Ammon's horn (tissue), 1 donor: ENCODE data around the gene POU2F2.
"Not testable (repeated sequence)": the region's sequence is repeated elsewhere in the genome, so short reads cannot be mapped to it uniquely, and the experiment has no call there.

Experiments used
- DNase-seq: peaks from one replicate; pipeline ENCODE4 v3.0.0-alpha.2; 2016; ENCODE audit warnings: low spot score

Gene POU2F2

DNA sequence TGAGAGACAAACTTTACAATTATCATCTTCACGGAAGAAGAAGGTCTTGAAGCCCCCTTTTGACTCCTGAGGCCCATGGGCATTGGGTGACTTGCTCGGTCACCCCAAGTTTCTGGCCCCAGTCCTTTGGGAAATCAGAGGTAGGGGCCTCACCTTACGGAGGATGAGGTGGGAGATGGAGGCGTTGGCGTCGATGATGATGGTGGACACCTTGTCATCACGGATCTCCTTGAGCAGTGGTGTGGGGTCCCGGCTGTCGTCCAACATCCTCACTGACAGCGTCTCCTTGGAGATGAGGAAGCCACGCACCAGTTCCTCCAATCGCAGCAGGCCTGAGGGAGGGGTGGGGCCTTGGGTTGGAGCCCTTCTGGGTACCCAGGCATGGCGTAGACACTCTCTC, 73.0 kb downstream of the POU2F2 start:
- DNase-seq, result no peak

DNA sequence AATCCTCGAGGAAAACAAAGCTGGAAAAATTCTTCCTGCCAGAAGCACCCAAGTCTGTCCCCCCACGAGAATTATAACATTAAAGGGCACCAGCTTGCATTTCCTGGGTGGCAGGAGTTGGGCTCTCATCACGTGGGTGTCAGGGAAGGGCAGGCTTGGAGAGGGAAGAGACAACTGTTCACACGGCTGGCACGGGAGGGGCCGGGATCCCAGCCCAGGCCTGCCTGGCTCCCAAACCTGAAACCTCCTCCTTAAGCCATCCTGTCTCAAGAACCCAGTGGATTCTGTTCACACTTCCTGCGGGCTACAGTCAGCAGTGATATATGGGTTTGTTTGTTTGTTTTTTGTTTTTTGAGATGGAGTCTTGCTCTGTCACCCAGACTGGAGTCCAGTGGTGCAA, 74.4 kb downstream of the POU2F2 start:
- DNase-seq, result no peak

DNA sequence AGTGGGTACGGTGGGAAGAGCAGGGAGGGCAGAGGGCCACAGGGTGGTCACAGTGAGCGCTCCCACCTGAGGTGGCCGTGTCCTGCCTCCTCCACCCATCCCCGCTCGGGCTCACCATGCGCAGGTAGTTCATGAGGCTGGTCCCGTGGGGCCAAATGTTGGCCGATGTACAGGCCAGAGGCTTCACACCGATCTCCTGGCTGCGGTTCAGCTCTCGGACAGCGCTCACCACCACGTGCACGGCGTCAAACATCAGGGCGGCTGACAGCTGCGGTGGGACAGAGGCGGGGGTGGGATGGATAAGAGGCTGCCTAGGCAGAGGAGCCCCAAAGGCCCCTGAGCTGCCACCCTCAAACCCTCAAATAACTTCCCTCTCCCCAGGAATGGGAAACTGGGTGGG, 78.0 kb downstream of the POU2F2 start:
- DNase-seq, result no peak

DNA sequence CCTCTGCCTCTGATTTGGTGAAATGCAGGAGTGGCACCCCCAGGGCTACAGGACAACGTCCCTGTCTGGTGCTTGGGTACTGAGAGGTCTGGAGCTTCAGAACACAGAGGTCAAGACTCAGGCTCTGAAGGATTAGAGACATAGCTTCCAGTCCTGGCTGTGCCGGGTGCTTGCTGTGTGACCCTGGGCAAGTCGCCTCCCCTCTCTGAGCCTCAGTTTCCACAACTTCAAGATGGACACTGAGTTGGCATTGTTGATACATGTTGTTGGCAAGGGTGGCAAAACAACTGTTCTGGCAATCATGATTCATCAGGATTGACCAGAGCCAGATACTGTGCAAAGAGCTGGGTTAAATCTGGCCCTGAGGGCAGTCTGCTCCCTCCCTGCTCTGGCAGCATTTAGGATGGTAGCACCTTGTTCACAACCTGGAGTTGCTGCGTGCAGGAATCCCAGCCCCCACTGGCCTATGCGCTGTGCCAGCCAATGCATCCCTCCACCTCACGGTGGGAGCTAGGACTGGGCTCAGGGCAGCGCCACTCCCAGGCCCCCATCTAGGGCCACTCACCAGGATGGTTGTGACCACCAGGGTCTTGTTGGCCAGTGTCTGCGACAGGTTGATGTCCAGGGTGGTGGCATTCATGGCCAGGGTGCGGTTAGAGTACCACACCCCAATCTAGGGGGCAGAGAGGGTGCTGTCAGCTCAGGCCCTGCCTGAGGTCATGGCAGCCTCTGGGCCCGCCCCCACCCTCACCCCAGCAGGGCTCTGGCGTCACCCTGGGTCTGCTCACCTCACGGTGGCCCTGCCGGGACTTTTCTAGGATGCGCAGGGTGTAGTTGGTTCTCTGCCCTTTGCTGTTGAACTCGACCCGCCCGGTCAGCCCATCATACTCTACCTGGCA, 79.0 kb downstream of the POU2F2 start:
- no peak for DNase-seq

DNA sequence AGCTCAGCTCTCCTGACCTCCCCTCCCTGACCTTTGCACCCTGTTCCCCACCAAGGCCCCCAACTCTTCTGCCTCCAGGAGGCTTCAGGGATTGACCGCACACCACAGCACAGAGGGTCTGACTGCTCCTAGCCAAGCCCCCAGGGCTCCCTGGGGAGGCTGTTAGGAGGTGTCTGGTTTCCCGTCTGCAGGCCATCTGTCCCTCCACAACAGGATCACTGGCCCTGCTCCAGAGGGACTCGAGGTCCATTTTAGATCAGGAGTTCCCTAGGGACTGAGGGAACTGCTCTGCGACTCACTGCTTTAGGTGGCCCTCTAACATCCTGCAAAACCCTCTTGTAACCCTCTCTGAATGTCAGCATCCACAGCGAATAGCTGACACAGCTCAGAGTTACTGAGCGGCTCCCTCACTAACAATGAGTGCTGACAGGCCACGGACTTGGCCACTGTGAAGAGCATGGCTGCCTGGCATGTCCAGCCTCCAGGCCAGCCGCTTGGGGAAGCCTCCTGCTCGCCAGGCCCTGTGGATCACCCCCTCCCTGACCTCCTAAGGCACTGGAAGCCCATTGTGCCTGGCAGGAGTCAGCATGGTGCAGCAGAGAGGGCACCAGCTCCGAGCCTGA, 79.9 kb downstream of the POU2F2 start:
- no peak for DNase-seq

DNA sequence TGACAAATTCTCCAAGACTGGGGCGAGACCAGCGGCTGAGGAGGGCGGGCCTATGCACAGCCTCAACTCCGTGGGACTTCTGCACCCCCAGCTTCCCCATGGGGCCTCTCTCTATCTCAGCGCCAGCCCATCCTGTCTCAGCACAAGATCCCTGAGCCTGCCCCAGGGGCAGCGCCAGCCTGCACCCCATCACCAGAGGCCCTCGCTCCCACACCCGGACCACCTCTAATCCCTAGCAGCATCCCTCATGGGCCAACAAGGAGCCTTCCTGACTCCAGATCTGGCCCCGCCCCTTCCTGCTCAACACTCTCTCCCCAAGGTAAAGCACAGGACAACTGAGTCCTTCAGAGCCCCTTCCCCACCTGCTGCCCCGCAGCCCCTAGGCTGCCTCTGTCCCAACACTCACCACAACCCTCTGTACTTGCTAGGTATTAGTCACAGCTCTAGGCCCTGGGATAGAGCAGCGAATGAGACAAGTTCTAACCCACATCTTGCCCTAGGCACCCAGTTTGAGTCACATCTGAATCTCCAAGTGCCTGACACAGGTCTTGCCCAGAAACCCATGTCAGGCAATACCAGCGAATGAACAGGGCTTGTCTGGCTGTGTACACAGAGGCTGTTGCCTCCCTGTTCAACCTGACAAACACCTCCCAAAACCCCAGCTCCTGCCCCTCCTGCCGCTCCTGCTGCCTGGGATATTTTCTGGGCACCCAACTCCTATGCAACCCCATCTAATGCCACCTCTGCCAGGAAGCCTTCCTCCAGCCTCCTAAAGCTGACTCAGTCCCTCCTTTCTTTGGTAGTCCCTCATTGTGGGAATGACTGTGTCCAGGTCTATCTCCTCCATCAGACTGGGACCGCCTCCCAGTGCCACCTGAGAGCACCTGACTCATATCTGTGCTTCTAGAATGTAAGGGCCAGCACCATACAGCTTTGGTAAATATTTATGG, 80.8 kb downstream of the POU2F2 start:
- no peak for DNase-seq

DNA sequence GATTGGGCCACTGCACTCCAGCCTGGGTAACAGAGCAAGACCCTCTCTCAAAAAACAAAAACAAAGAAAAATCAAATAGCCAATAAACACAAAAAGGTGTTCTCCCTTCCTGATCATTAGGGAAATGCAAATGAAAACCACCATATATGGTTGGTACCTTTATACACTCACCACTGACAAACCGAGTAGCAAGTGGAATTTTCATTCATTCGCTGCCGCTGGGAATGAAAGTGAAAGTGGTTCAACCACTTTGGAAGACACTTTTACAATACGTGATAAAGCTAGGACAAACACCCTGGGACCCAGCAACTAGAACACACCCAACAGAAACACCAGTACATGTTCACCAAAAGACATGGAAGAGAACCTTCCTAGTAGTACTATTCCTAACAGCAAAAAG, 83.3 kb downstream of the POU2F2 start:
- no peak for DNase-seq

DNA sequence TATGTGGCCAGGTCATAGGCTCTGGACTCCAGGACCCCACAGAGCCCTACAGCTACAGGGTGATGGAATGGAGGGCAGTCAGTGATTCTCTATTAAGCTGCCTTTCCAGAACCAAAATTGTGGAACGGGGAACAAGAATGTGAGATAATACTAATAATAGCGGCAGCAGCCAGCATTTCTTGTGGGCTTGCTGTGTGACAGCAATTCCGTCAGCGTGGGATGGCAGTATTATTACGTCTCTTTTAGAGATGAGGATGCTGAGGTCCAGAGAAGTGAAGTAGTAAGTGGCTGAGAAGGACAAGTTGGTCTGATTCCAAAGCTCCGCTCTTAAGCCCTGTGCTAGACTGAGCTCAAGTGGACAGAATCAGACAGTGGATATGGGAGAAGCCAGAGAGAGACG, 86.7 kb downstream of the POU2F2 start:
- no peak for DNase-seq

DNA sequence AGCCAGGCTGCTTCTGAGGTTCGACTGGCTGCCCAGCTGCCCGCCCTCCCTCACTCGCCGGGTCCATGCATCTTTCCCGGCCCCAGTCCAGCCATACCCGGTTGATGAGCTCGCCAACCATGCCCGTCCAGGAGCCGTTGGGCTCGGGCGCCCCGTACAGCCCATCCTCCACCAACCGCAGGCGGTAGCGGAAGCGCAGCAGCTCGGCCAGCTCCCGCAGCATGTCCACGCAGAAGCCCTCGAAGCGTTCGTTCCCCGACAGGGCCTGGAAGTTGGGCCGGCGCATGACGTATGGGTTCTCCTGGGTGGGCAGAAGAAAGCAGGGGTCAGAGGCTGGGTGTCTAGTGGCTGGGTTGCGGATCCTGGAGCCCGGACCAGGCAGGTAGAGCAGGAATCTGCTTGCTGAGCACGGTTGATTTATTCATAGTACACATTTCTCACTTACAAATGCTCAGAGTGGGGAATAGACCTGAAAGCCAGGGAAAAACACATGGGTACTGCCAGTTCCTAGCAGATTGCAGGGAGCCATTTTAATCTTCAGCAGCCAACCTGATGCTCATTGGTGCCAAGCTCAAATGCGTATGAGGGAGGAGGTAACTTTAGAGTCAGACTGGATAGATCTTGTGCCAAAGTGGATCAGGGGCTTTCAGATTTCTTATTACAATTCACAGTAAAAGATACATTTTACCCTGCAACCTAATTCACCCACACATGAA, 89.6 kb downstream of the POU2F2 start:
- peak; percentile 73 for DNase-seq

DNA sequence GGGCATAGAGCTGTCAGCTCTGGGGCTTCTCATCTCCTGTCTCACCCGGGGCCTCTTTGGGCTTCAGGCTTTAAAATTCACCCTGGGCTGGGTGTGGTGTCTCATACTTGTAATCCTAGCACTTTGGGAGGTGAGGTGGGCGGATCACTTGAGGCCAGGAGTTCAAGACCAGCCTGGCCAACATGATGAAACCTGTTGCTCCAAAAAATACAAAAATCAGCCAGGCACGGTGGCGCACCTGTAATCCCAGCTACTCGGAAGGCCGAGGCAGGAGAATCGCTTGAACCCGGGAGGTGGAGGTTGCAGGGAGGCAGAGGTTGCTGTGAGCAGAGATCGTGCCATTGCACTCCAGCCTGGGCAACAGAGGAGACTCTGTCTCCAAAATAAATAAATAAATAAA, 91.8 kb downstream of the POU2F2 start:
- not testable (repeated sequence) for DNase-seq

DNA sequence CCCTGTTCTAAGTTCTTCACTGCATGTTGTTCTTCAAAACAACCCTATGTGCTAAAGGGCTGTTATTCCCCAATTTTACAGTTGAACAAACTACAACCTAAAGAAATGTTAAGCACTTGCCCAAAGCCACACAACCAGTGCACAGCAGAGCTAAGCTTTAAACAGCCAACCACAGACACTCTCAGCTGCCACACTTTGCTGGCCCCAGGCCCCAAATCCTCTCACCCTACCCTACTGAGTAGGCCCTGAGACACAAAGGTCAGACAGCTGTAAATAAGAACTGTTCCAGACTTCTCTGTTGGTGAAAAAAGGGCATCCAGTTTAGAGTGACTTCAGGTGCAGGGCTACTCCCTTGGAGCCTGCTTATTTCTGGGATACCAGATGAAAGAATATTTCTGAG, 92.2 kb downstream of the POU2F2 start:
- DNase-seq, result no peak

DNA sequence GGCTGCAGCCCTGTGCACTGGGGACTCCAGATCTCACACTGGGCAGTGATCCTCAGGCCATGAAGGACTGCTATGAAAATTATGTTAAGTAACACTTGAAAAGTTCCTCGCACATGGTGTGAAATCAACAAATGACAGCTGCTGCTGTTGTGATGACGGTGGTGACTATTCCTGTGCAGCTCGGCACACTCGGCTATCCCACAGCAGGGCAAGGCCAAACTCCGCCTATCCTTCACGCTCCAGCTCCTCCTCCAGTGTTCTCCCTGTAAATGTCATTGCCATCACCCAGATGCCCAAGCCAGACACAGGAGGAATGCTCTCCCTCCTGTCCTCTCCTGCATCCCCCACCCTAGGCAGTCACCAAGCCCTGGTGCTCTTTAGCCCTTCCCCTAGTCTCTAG, 93.6 kb downstream of the POU2F2 start:
- DNase-seq, result no peak

DNA sequence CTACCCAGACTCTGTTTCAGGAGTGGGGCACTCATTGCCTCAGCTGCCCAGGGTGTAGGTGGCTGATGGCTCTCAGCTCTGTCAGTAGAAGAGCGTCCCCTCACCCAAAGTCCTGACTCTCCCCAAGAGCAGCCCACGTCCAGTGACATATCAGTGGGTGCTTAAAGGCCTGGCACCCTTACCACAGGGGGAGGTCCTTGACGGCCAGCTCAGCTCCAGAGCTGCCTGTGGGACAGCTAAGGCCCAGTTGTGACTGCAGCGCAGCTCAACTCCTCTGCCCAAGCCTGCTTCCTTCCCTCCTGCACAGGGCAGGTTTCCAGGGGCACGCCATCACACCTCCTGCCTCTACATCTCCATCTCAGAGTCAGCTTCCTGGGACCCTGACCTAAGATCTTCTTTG, 94.6 kb downstream of the POU2F2 start:
- DNase-seq, result no peak
